GM18873 (cell line): ENCODE data around the gene OR10H5.
"Not testable (repeated sequence)": the region's sequence is repeated elsewhere in the genome, so short reads cannot be mapped to it uniquely, and the experiment has no call there.

Experiments
- ATAC-seq: cut with Tn5 transposase; IDR thresholded peaks from one replicate; pipeline ENCODE4 v1.9.1; 2021; ENCODE audit warnings: mild to moderate bottlenecking, moderate library complexity, moderate number of reproducible peaks; ENCODE audit not compliant: unreplicated experiment, low FRiP score

Gene OR10H5

DNA sequence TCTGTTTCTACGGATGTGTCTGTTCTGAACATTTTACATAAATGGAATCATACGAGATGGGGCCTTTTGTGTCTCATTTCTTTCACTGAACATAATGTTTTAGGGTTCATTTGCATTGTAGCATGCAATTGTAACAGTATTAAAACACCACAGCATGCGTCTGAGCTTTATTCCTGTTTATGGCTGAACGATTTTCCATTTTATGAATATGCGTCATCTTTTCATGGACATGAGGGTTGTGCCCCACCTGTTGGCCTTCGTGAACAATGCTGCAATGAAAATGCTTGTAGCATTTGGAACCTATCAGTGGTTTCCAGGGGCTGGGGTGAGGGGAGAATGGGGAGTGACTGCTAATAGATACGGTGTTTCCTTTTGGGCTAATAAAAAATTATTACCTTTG lies 22.9 kb downstream of the OR10H5 start:
- ATAC-seq = no peak

DNA sequence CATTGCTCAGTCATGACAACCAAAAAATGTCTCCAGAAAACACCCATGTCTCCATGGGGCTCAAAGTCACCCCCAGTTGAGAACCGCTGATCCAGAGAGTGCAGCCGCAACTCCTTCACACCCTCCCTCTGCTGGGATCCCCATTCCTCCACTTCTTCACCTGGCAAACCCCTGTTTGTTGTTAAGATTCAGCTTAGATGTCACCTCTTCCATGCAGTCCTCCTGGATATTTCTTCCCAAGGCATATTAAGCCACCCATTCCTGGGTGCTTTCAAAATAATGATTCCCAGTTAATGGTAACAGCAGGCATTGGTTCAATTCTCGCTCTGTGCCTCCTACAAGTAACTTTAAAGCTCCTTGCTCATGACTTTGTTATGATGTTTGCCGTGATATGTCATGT lies 24.0 kb downstream of the OR10H5 start:
- ATAC-seq = no peak

DNA sequence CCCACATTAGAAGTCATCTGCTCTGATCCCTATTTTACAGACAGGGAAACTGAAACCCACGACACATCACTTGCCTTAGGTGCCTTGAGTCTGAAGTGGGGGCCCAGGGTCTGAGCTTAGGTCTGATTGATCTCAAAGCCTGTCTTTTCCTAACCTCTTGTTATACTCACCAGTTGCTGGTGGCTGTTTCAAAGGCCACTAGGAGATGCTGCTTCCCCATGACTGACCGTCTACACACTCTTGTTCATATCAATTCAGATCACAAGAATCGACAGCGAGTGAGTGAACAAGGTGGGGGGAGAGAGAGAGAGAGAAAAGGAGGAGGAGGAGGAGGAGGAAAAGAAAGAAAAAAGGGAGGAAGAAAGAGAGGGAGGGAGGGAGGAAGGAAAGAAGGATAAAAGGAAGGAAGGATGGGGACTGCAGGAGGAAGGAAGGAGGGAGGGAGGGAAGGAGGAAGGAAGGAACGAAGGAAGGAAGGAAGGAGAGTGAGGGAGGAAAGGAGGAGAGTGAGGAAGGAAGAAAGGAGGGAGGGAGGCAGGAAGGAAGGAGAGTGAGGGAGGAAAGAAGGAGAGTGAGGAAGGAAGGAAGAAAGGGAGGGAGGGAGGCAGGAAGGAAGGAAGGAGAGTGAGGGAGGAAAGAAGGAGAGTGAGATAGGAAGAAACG lies 24.7 kb downstream of the OR10H5 start:
- ATAC-seq = no peak

DNA sequence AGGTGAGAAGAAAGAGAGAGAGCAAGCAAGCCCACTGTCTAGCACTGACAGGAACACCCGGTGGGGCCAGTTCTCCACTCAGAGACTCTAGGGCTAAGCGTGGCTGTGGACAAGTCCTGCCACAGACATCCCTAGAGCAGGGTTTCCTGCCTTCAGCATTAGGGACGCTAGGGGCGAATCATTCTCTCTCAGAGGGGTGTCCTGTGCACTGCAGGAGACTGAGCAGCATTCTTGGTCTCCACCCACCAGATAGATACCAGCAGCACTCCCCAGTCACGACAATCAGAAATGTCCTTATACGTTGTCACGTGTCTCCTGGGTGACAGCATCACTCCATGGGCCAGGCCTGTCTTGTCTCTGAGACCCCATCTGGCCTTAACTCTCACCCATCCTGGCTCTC lies 26.5 kb downstream of the OR10H5 start:
- ATAC-seq = no peak

DNA sequence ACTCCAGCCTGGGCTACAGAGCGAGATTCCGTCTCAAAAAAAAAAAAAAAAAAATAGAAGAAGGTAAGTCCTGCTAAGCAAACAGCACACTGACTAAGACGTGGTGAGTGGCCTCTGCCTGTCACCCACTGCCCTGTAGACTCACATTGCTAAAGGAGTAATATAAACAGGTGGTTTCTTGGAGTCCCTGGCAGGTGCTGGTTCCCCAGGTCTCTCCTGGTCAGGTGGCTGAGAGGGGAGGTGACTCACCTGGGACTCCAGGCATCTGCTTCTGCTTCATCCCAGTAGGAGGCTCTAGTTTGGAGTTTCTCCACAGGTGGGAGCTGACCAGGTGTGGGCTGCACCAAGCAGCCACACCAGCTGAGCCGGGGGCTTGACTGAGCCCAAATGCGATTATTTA lies 27.8 kb downstream of the OR10H5 start, which contains the start of gene OR10H1:
Gene OR10H1, minus strand, starts transcription at position 359 of the 400 bp plus-strand sequence. CDS start 7,627 bp downstream, outside the sequence.
- no peak for ATAC-seq

DNA sequence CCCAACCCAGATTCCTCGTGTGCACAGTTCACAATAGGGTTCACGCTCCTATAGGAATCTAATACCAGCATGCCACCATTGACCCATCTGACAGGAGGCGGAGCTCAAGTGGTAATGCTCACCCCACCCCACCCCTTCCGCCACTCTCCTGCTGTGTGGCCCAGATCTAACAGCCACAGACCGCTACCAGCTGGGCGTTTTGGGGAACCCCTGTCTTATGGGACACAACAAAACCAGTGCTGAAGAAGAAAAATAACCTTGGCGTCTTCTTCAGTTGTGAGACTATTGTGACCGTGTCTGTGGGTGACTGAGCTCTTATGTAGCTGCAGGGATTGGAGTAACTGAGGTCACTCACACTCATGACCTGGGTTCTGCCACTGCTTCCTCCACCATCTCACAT lies 33.2 kb downstream of the OR10H5 start:
- ATAC-seq = no peak

DNA sequence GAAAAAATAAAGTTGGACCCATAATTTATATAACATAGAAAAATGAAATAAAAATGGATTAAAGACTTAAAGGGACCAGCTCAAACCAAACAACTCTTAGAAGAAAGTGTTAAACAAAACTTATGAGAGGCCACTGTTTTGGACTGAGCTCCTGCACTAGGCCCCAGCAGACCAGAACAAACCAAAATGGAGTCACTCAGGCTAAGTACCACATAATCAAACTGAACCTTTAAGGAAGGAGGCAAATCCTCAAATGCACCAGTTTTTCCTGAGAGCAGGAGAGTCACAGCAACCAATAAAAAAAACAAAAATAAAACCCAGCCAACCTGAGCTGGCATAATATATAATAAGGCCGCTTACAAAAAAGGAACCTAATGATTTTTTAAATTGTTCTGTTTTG lies 38.3 kb downstream of the OR10H5 start:
- ATAC-seq = no peak

DNA sequence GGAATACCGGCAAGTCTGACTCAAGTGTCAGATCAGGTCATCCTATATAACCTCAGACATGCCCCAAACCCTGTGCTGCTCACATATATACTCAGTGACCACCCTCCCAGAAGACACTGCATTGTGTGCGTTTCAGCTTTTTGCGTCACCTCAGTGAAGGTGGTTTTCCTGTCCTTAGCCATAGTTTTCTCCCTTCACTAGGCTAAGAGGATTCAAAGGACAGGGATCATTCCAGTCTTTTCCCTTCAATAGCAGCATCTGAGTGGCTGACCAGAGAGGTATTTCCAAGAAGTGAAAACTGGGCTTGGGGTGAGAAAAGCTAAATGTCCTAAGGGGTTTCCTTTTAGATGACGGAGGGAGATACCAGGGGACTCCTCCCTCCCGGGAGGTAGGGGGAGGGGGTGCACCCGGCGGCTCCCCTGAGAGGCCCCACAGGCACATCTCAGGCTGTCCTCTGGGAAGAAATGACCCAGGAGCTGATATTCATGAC lies 40.7 kb downstream of the OR10H5 start:
- no peak for ATAC-seq

DNA sequence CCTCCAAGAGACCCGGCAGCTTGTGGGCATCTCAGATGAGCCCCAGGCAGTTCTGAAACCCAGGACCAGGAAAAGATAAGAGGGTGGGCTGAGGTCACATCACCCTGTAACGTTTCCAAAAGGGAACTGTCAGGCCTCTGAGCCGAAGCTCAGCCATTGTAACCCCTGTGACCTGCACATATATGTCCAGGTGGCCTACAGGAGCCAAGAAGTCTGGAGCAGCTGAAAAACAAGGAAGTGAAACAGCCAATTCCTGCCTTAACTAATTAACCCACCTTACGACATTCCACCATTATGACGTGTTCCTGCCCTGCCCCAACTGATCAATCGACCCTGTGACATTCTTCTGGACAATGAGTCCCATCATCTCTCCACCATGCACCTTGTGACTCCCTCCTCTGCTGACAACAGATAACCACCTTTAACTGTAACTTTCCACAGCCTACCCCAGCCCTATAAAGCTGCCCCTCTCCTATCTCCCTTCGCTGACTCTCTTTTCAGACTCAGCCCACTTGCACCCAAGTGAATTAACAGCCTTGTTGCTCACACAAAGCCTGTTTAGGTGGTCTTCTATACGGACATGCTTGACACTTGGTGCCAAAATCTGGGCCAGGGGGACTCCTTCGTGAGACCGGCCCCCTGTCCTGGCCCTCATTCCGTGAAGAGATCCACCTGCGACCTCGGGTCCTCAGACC lies 41.3 kb downstream of the OR10H5 start:
- not testable (repeated sequence) for ATAC-seq

DNA sequence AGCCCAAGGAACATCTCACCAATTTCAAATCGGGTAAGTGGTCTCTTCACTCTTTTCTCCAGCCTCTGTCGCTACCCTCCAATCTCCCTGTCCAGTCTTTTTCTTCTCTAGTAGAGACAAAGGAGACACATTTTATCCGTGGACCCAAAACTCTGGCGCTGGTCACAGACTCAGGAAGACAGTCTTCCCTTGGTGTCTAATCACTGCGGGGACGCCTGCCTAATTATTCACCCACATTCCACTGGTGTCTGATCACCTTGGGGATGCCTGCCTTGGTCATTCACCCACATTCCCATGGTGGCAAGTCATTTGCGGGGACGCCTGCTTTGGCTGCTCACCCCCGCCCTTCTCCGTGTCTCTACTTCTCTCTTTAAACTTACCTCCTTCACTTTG lies 41.8 kb downstream of the OR10H5 start:
- no peak for ATAC-seq

DNA sequence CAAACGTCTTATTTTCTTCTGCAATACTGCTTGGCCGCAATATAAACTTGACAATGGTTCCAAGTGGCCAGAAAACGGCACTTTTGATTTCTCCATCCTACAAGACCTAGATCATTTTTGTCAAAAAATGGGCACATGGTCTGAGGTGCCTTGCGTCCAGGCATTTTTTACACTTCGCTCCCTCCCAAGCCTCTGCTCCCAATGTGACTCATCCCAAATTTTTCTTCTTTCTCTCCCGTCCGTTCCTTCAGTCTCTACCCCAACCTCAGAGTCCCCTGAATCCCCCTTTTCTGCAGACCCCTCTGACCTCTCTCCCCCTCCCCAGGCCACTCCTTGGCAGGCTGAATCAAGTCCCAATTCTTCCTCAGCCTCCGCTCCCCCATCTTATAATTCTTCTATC lies 42.3 kb downstream of the OR10H5 start:
- ATAC-seq = no peak

DNA sequence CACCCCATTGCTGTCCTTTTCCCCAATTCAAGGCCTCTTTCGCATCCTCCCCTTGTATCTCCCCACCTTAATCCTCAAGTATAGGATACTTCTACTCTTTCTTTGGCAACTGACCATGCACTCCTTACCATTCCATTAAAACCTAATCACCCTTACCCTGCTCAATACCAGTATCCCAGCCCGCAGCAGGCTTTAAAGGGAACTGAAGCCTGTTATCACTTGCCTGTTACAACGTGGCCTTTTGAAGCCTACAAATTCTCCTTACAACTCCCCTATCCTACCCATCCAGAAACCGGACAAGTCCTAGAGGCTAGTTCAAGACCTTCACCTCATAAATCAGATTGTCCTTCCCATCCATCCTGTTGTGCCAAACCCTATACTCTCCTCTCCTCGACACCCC lies 44.2 kb downstream of the OR10H5 start:
- ATAC-seq = no peak

DNA sequence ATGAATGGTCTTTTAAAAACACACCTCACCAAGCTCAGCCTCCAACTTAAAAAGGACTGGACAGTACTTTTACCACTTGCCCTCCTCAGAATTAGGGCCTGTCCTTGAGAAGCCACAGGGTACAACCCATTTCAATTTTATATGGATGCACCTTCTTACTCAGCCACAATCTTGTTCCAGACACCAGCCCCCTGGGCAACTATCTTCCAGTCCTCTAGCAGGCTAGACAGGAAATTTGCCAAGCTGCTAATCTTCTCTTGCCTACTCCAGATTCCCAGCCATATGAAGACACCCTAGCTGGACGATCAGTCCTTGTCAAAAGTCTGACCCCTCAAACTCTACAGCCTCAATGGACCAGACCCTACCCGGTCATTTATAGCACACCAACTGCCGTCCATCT lies 46.8 kb downstream of the OR10H5 start:
- ATAC-seq = not testable (repeated sequence)

DNA sequence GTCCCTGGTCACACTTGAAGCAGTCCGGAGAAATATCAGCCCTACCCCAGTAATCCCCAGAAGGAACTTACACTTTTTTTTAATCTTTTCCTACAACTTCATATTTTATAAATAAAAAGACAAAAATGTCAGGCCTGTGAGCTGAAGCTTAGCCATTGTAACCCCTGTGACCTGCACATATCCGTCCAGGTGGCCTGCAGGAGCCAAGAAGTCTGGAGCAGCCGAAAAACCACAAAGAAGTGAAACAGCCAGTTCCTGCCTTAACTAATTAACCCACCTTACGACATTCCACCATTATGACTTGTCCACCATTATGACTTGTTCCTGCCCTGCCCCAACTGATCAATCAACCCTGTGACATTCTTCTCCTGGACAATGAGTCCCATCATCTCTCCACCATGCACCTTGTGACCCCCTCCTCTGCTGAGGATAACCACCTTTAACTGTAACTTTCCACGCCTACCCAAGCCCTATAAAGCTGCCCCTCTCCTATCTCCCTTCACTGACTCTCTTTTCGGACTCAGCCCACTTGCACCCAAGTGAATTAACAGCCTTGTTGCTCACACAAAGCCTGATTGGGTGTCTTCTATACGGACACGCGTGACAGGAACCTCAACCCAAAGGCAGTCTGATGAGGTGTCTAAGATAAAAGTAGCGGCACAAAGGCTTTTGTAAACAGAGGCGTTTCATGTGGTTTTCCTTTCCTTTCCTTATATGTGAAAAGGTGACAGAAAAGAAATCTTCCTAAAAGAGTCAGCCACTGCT lies 48.3 kb downstream of the OR10H5 start:
- ATAC-seq = not testable (repeated sequence)

DNA sequence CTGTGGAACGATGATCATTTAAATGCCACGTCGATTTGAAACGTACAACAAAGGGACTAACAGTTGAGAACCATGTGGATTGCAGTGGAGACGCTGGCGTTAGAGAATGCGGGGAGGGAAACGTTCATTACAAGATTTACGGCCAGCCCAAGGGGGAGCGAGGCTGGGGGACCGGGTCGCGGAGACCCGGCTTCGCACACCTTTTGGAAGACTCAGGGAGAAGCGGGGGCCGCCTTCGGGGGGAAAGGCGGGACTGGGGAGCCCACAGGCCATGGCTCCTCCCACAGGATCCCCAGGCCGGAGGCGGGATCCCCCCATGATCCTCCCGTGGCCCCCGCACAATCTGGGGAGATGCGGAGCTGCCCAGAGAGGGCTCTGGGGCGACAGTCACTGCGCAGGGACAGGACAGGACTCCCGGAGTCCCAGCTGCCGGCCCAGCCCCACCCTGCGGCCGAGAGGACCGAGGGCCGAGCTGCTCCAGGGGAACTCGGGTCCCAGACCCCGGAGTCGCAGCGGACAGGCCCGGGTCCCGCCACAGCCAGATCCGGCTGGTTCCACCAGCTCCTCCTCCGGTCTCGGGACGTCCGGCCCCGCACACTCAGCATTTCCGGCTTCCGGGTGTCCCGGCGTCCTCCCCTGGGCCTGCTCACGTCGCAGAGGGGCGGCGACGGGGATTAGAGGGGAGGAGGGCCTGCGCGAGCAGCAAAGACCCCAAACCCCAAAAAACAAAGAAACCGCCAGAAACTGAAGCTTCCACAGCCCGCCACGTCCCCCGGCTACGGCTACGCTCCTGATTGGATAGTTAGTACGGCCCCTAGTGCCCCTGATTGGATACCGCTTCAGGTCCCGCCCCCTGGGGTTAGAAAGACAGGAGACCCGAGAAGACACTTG lies 49.1 kb downstream of the OR10H5 start:
- ATAC-seq = peak; percentile 97

DNA sequence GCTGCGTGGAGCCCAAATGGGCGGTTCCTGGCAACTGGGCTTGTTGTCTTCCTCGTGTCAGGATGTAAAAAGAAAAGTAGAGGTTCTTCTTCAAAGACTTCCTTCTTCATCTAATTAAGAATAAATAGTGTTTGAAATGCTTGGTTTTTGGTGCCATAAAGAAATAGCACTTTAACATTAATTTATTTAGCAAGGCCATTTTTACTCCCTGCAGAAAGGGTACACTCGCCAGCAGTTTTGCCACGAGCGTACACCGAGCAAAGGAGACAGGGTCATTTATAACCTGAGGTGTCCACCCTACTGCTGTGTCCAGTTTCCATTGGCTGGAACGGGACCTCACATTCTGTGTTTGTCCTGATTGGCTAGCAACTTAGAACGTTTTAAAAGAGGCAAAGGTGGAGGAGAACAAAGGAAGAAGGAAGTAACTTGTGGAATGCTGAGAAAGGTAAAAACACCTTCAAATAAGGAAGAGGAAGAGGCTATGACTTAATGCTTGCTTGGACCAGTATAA lies 49.8 kb downstream of the OR10H5 start:
- no peak for ATAC-seq

DNA sequence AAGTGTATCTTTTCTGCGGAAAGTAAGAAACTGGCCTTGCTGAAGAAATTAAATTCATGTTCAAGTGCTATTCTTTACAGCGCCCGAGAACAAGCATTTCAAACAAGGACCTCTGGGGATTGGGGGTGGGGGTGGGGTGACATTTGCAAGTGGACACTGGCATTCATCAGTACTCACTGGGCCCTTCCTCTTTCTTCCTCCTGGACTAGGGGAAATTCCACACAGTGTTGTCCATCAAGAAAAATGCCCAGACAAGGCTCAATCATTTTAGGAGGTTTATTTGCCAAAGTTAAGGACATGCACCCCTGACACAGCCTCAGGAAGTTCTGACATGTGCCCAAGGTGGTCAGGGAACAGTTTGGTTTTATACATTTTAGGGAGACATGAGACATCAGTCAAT lies 50.9 kb downstream of the OR10H5 start:
- no peak for ATAC-seq

DNA sequence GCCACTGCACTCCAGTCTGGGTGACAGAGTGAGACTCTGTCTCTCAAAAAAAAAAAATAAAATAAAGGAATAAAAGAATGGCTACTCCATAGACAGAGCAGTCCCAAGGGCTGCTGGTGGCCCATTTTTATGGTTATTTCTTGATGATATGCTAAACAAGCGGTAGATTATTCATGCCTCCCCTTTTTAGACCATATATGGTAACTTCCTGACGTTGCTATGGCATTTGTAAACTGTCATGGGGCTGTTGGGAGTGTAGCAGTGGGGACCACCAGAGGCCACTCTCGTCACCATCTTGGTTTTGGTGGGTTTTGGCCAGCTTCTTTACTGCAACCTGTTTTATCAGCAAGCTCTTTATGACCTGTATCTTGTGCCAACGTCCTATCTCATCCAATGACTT lies 52.4 kb downstream of the OR10H5 start:
- not testable (repeated sequence) for ATAC-seq

DNA sequence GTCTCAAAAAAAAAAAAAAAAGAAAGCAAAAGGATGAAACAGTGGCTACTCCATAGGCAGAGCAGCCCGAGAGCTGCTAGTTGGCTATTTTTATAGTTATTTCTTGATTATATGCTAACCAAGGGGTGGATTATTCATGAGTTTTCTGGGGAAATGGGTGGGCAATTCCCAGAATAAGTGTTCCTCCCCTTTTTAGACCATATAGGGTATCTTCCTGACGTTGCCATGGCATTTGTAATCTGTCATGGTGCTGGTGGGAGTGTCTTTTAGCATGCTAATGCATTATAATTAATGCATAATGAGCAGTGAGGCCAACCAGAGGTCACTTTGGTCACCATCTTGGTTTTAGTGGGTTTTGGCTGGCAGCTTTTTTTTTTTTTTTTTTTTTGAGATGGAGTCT lies 53.4 kb downstream of the OR10H5 start:
- no peak for ATAC-seq
